SK-N-SH (cell line): ENCODE data around the gene VCAN. TPM values are rescaled to one million over a fixed set of nuclear protein-coding genes. Genes with fewer than 3 reads are reported as not detected.
A peak's percentile ranks its signal among the peaks of the same experiment; 100 is the strongest.

Source experiments
- CTCF ChIA-PET: fragments of 300-600, 350-600 bp; formaldehyde crosslinking; extraction: SDS; loops from one replicate; lab custom pipeline; 2021; lab: Yijun Ruan, JAX
- POLR2A ChIA-PET: fragments of 350-600 bp; sonication (Branson Sonifier 250); formaldehyde crosslinking; extraction: SDS; loops from one replicate; lab custom pipeline; 2020; ENCODE audit warnings: antibody characterized with exemption, inconsistent platforms; lab: Yijun Ruan, JAX
- DNase-seq: peaks from one replicate; pipeline ENCODE4 v3.0.0; 2012
- H2AFZ ChIP-seq: fragments of 200-600 bp; sonication (generic); 2 replicates; pipeline ENCODE4 v1.8.1; 2016; ENCODE audit warnings: antibody characterized with exemption, mild to moderate bottlenecking, low read depth
- H3F3A ChIP-seq: fragments of 200-600 bp; sonication (generic); replicated peaks from 2 replicates; pipeline ENCODE3; 2016; ENCODE audit warnings: antibody characterized with exemption, mild to moderate bottlenecking; ENCODE audit not compliant: insufficient read depth
- H3K27ac ChIP-seq, 2 experiments: fragments of 200-500 bp in 1 of 2; fragments of 200-600 bp in 1 of 2; sonication (Bioruptor generic) in 1 of 2; sonication (generic), shearing (Covaris generic) in 1 of 2; 2 replicates each; pipeline versions ENCODE4 v1.5.1 to v1.6.1; 2014 to 2016; ENCODE audit warnings: low read depth in 2 of 2, inconsistent platforms in 1 of 2, low read length in 1 of 2, mild to moderate bottlenecking in 1 of 2, mixed read lengths in 1 of 2
- H3K27me3 ChIP-seq: fragments of 200-600 bp; sonication (generic), shearing (Covaris generic); 2 replicates; pipeline ENCODE4 v1.6.1; 2016; ENCODE audit warnings: mixed run types; ENCODE audit not compliant: insufficient read depth
- H3K36me3 ChIP-seq, 2 experiments: fragments of 200-500 bp in 1 of 2; fragments of 200-600 bp in 1 of 2; sonication (Bioruptor generic) in 1 of 2; sonication (generic) in 1 of 2; replicated peaks in 1 of 2; 2 replicates each; pipeline versions ENCODE3 to v1.5.1; 2014 to 2016; ENCODE audit warnings: low read length in 1 of 2, mild to moderate bottlenecking in 1 of 2; ENCODE audit not compliant: insufficient read depth in 2 of 2, control insufficient read depth in 1 of 2
- H3K4me1 ChIP-seq, 2 experiments: fragments of 200-500 bp in 1 of 2; fragments of 200-600 bp in 1 of 2; sonication (Bioruptor generic) in 1 of 2; sonication (generic), shearing (Covaris generic) in 1 of 2; 2 replicates each; pipeline versions ENCODE4 v1.5.1 to v1.6.1; 2014 to 2016; ENCODE audit warnings: low read depth in 1 of 2, low read length in 1 of 2, mixed run types in 1 of 2; ENCODE audit not compliant: insufficient read depth in 2 of 2, control insufficient read depth in 1 of 2
- H3K4me2 ChIP-seq: fragments of 200-600 bp; sonication (generic), shearing (Covaris generic); 2 replicates; pipeline ENCODE4 v1.6.1; 2017; ENCODE audit warnings: mixed run types
- H3K4me3 ChIP-seq, 2 experiments: fragments of 200-500 bp in 1 of 2; fragments of 200-600 bp in 1 of 2; sonication (Bioruptor generic) in 1 of 2; sonication (generic), shearing (Covaris generic) in 1 of 2; 2 replicates each; pipeline versions ENCODE4 v1.5.1 to v1.8.1; 2014 to 2016; ENCODE audit warnings: low read depth in 2 of 2, inconsistent platforms in 1 of 2, low read length in 1 of 2, mild to moderate bottlenecking in 1 of 2, mixed read lengths in 1 of 2, moderate library complexity in 1 of 2
- H3K79me2 ChIP-seq: fragments of 200-600 bp; sonication (generic); 2 replicates; pipeline ENCODE4 v1.8.1; 2017; ENCODE audit warnings: mild to moderate bottlenecking; ENCODE audit not compliant: insufficient read depth
- H3K9ac ChIP-seq: fragments of 200-600 bp; sonication (generic); 2 replicates; pipeline ENCODE4 v1.6.1; 2017; ENCODE audit warnings: mixed run types
- H3K9me2 ChIP-seq: fragments of 200-600 bp; sonication (generic); 2 replicates; pipeline ENCODE4 v1.6.1; 2017; ENCODE audit warnings: mixed run types
- H3K9me3 ChIP-seq: fragments of 200-600 bp; sonication (generic); 2 replicates; pipeline ENCODE4 v1.6.1; 2017; ENCODE audit warnings: mixed run types, mild to moderate bottlenecking, moderate library complexity
- H4K20me1 ChIP-seq: fragments of 200-600 bp; sonication (generic); 2 replicates; pipeline ENCODE4 v1.6.1; 2017; ENCODE audit warnings: mild to moderate bottlenecking, mixed run types; ENCODE audit not compliant: insufficient read depth
- CTCF ChIP-seq: fragments of 200-600 bp; sonication (generic); IDR thresholded peaks from 2 replicates; pipeline ENCODE4 v1.6.1; 2017; ENCODE audit warnings: antibody characterized with exemption, mild to moderate bottlenecking, moderate library complexity
- ELF1 ChIP-seq: IDR thresholded peaks from 2 replicates; pipeline ENCODE4 v1.4.0; 2012
- GABPA ChIP-seq: IDR thresholded peaks from 2 replicates; pipeline ENCODE4 v1.4.0; 2012; ENCODE audit warnings: low read depth, mild to moderate bottlenecking
- MAX ChIP-seq: IDR thresholded peaks from 2 replicates; pipeline ENCODE4 v1.4.0; 2012; ENCODE audit warnings: low read depth
- REST ChIP-seq: IDR thresholded peaks from 2 replicates; pipeline ENCODE4 v1.6.1; 2012; ENCODE audit warnings: mild to moderate bottlenecking, low read depth, low read length, moderate library complexity
- RFX5 ChIP-seq: IDR thresholded peaks from 2 replicates; pipeline ENCODE4 v1.6.1; 2012; ENCODE audit warnings: mild to moderate bottlenecking, improper control_type of control experiment, low read length
- TAF1 ChIP-seq: IDR thresholded peaks from 2 replicates; pipeline ENCODE4 v1.6.1; 2012; ENCODE audit warnings: low read depth, mild to moderate bottlenecking, low read length, moderate library complexity, borderline replicate concordance
- USF1 ChIP-seq: IDR thresholded peaks from 2 replicates; pipeline ENCODE4 v1.4.0; 2012; ENCODE audit warnings: low read depth, borderline replicate concordance
- YY1 ChIP-seq: IDR thresholded peaks from 2 replicates; pipeline ENCODE4 v1.4.0; 2012; ENCODE audit warnings: low read depth, mild to moderate bottlenecking
- ZBTB33 ChIP-seq: IDR thresholded peaks from 2 replicates; pipeline ENCODE4 v1.4.0; 2012; ENCODE audit warnings: low read depth, borderline replicate concordance
- WGBS: methylation state at CpG from one replicate; pipeline ENCODE4 v1.1.6; 2017; ENCODE audit warnings: low lambda C conversion rate; 5-methylcytosine and 5-hydroxymethylcytosine counted together
- polyA plus RNA-seq, 3 experiments: library from polyadenylated mRNA; depleted of rRNA; stranded (reverse); fragments of >200 nt; gene quantifications; 2 replicates each; pipeline ENCODE4 v1.2.3, GENCODE V29; 2012

The VCAN gene
- polyA plus RNA-seq, 1 of the 3 experiments (the other 2 are of a cell fraction) = 142 TPM

GRCh38 chr5:83528439-83528769, 56.9 kb downstream of the VCAN start:
- 0 out of 4 replicates have a peak overlapping the region, but pooled peaks of 1 of the 2 experiments have one; percentile 1 for H3K27ac ChIP-seq
- H3K4me3 ChIP-seq = no peak overlapping the region
- CTCF ChIA-PET = no interaction called here
- no peaks in the 10 kb centered on the region for H3K9me2 ChIP-seq
- H3K79me2 ChIP-seq = peaks cover 29% of the 10 kb centered on the region; the same call in 1 of the 2 replicates
- H3K9ac ChIP-seq = no peak overlapping the region
- peaks cover 20 to 66% of the 10 kb centered on the region in 2 experiments for H3K36me3 ChIP-seq
- no peaks in the 10 kb centered on the region; a peak in 2 of 4 replicates for H3K4me1 ChIP-seq
- H3K9me3 ChIP-seq = no peaks in the 10 kb centered on the region
- H2AFZ ChIP-seq = no peak overlapping the region
- 88% methylated on average over 2 of the region's 2 CpGs for WGBS
- H3K4me2 ChIP-seq = no peak overlapping the region
- TF ChIP-seq REST (no peak), USF1 (no peak), GABPA (no peak), TAF1 (no peak), MAX (no peak), ELF1 (no peak), YY1 (no peak), ZBTB33 (no peak), CTCF (no peak), RFX5 (no peak)
- no peaks in the 10 kb centered on the region for H4K20me1 ChIP-seq
- POLR2A ChIA-PET = no interaction called here
- DNase-seq = no peak
- H3K27me3 ChIP-seq = no peaks in the 10 kb centered on the region
- H3F3A ChIP-seq = peaks cover 26% of the 10 kb centered on the region
